ENCODE results near the gene ACAP3.

Gene ACAP3

GRCh38 chr1:1341549-1342021, 33.9 kb upstream of the ACAP3 start:
- Histone ChIP-seq H3K27me3 (replicated peaks; ENCODE audit: control insufficient read depth, insufficient read depth, low read length) (no peaks in the 10 kb centered on the region), H3K4me3 (replicated peaks; ENCODE audit: low read depth, low read length) (no peak overlapping the region), H3K36me3 (ENCODE audit: control insufficient read depth, insufficient read depth, low read length) (peaks cover 4% of the 10 kb centered on the region; the same call in 1 of the 2 replicates)
- DNase-seq (ENCODE audit: extremely low read depth, insufficient read length): no peak
- TF ChIP-seq CTCF (IDR thresholded peaks at IDR 0.05; ENCODE audit: insufficient read depth, low read length, poor library complexity, severe bottlenecking): no peak

GRCh38 chr1:1340791-1341548, 33.2 kb upstream of the ACAP3 start:
- Histone ChIP-seq H3K4me3 (replicated peaks; ENCODE audit: low read depth, low read length) (no peak overlapping the region), H3K27me3 (replicated peaks; ENCODE audit: control insufficient read depth, insufficient read depth, low read length) (no peaks in the 10 kb centered on the region), H3K36me3 (ENCODE audit: control insufficient read depth, insufficient read depth, low read length) (peaks cover 4% of the 10 kb centered on the region; the same call in 1 of the 2 replicates)
- DNase-seq (ENCODE audit: extremely low read depth, insufficient read length): no peak
- TF ChIP-seq CTCF (IDR thresholded peaks at IDR 0.05; ENCODE audit: insufficient read depth, low read length, poor library complexity, severe bottlenecking): no peak

GRCh38 chr1:1340185-1340584, 32.5 kb upstream of the ACAP3 start:
- no peak for DNase-seq (ENCODE audit: extremely low read depth, insufficient read length)
- Histone ChIP-seq H3K4me3 (replicated peaks; ENCODE audit: low read depth, low read length) (no peak overlapping the region), H3K27me3 (replicated peaks; ENCODE audit: control insufficient read depth, insufficient read depth, low read length) (no peaks in the 10 kb centered on the region), H3K36me3 (ENCODE audit: control insufficient read depth, insufficient read depth, low read length) (peaks cover 4% of the 10 kb centered on the region)
- no peak for TF ChIP-seq CTCF (IDR thresholded peaks at IDR 0.05; ENCODE audit: insufficient read depth, low read length, poor library complexity, severe bottlenecking)

- no peak for DNase-seq (ENCODE audit: extremely low read depth, insufficient read length)
- Histone ChIP-seq H3K36me3 (ENCODE audit: control insufficient read depth, insufficient read depth, low read length) (peaks cover 4% of the 10 kb centered on the region), H3K27me3 (replicated peaks; ENCODE audit: control insufficient read depth, insufficient read depth, low read length) (no peaks in the 10 kb centered on the region), H3K4me3 (replicated peaks; ENCODE audit: low read depth, low read length) (no peak overlapping the region)
- TF ChIP-seq CTCF (IDR thresholded peaks at IDR 0.05; ENCODE audit: insufficient read depth, low read length, poor library complexity, severe bottlenecking): no peak
These were observed 30.5 kb upstream of the ACAP3 start for GRCh38 chr1:1338278-1338677.

GRCh38 chr1:1337793-1338147, 30.0 kb upstream of the ACAP3 start:
- no peak overlapping the region for H3K4me3 ChIP-seq (replicated peaks; ENCODE audit: low read depth, low read length)
- TF ChIP-seq CTCF (IDR thresholded peaks at IDR 0.05; ENCODE audit: insufficient read depth, low read length, poor library complexity, severe bottlenecking): no peak
- no peaks in the 10 kb centered on the region for H3K27me3 ChIP-seq (replicated peaks; ENCODE audit: control insufficient read depth, insufficient read depth, low read length)
- H3K36me3 ChIP-seq (ENCODE audit: control insufficient read depth, insufficient read depth, low read length): peaks cover 4% of the 10 kb centered on the region
- DNase-seq (ENCODE audit: extremely low read depth, insufficient read length): no peak
